HEK293 (cell line): Measurements from ENCODE around the gene CDIPT.

Experiments used
- CTCF ChIA-PET: fragments of 350-600 bp; formaldehyde crosslinking; extraction: SDS; loops from one replicate; lab custom pipeline; 2021; ENCODE audit warnings: antibody characterized with exemption; lab: Yijun Ruan, JAX
- POLR2A ChIA-PET: fragments of 300-600 bp; formaldehyde crosslinking; extraction: SDS; loops from one replicate; lab custom pipeline; 2020; ENCODE audit warnings: antibody characterized with exemption, inconsistent platforms; lab: Yijun Ruan, JAX
- H3K27ac ChIP-seq: fragments of 200-500 bp; sonication (Bioruptor generic); 2 replicates; pipeline ENCODE4 v1.5.1; 2014; ENCODE audit warnings: low read depth, low read length, control low read depth, inconsistent platforms; ENCODE audit errors: extremely low read depth
- H3K36me3 ChIP-seq, 2 experiments: fragments of 200-500 bp in 1 of 2; sonication (Bioruptor generic) in 1 of 2; 1 replicate in 1 of 2; 2 replicates in 1 of 2; pipeline ENCODE4 v1.5.1; 2014 to 2017; ENCODE audit warnings: inconsistent platforms in 2 of 2, low read length in 2 of 2; ENCODE audit not compliant: control insufficient read depth in 2 of 2, insufficient read depth in 1 of 2
- H3K4me1 ChIP-seq: fragments of 200-500 bp; sonication (Bioruptor generic); 2 replicates; pipeline ENCODE4 v1.5.1; 2014; ENCODE audit warnings: mild to moderate bottlenecking, low read length, inconsistent platforms; ENCODE audit not compliant: control insufficient read depth, insufficient read depth
- H3K4me3 ChIP-seq: 2 replicates; pipeline ENCODE4 v1.5.1; 2011; ENCODE audit warnings: low read depth, mild to moderate bottlenecking, control low read depth, low read length, moderate library complexity
- H3K9me3 ChIP-seq: fragments of 200-500 bp; sonication (Bioruptor generic); 2 replicates; pipeline ENCODE4 v1.5.1; 2014; ENCODE audit warnings: low read depth, low read length, inconsistent platforms; ENCODE audit not compliant: control insufficient read depth, insufficient read depth
- CTCF ChIP-seq: fragments of 450-650 bp; formaldehyde crosslinking; IDR thresholded peaks from 2 replicates; pipeline ENCODE4 v1.5.1; 2016; ENCODE audit warnings: missing biosample characterization, missing genetic modification characterization
- GLI4 ChIP-seq: fragments of 450-650 bp; formaldehyde crosslinking; IDR thresholded peaks from 2 replicates; pipeline ENCODE4 v1.5.1; 2016; ENCODE audit warnings: missing biosample characterization, missing genetic modification characterization
- GLIS1 ChIP-seq: fragments of 450-650 bp; formaldehyde crosslinking; IDR thresholded peaks from 2 replicates; pipeline ENCODE4 v1.5.1; 2016; ENCODE audit warnings: missing biosample characterization, missing genetic modification characterization
- HIC1 ChIP-seq: fragments of 450-650 bp; formaldehyde crosslinking; IDR thresholded peaks from 2 replicates; pipeline ENCODE4 v1.5.1; 2016; ENCODE audit warnings: missing biosample characterization, missing genetic modification characterization
- INSM2 ChIP-seq: fragments of 450-650 bp; formaldehyde crosslinking; IDR thresholded peaks from 2 replicates; pipeline ENCODE4 v1.5.1; 2016; ENCODE audit warnings: missing biosample characterization, missing genetic modification characterization
- KLF10 ChIP-seq: fragments of 450-650 bp; IDR thresholded peaks from 2 replicates; pipeline ENCODE4 v1.5.1; 2018; ENCODE audit warnings: missing biosample characterization, mild to moderate bottlenecking, missing genetic modification characterization
- REST ChIP-seq: fragments of 450-650 bp; formaldehyde crosslinking; IDR thresholded peaks from 2 replicates; pipeline ENCODE4 v1.5.1; 2016; ENCODE audit warnings: missing biosample characterization, missing genetic modification characterization
- SALL2 ChIP-seq: fragments of 450-650 bp; formaldehyde crosslinking; IDR thresholded peaks from 2 replicates; pipeline ENCODE4 v1.5.0; 2017; ENCODE audit warnings: missing biosample characterization, mild to moderate bottlenecking, missing genetic modification characterization, borderline replicate concordance
- SCRT1 ChIP-seq: fragments of 450-650 bp; formaldehyde crosslinking; IDR thresholded peaks from 2 replicates; pipeline ENCODE4 v1.5.1; 2016; ENCODE audit warnings: missing biosample characterization, missing genetic modification characterization, borderline replicate concordance
- SP2 ChIP-seq: fragments of 450-650 bp; formaldehyde crosslinking; IDR thresholded peaks from 2 replicates; pipeline ENCODE4 v1.5.1; 2016; ENCODE audit warnings: missing biosample characterization, missing genetic modification characterization
- TCF7L2 ChIP-seq: IDR thresholded peaks from 2 replicates; pipeline ENCODE4 v1.6.1; 2011; ENCODE audit warnings: low read depth, mild to moderate bottlenecking, inconsistent platforms, low read length, moderate library complexity, borderline replicate concordance
- ZNF174 ChIP-seq: fragments of 450-650 bp; formaldehyde crosslinking; IDR thresholded peaks from 2 replicates; pipeline ENCODE4 v1.5.0; 2017; ENCODE audit warnings: missing biosample characterization, mild to moderate bottlenecking, missing genetic modification characterization
- ZNF223 ChIP-seq: fragments of 450-650 bp; formaldehyde crosslinking; IDR thresholded peaks from 2 replicates; pipeline ENCODE4 v1.5.1; 2016; ENCODE audit warnings: missing biosample characterization, missing genetic modification characterization
- ZNF449 ChIP-seq: fragments of 450-650 bp; formaldehyde crosslinking; IDR thresholded peaks from 2 replicates; pipeline ENCODE4 v1.5.1; 2017; ENCODE audit warnings: missing biosample characterization, mild to moderate bottlenecking, missing genetic modification characterization, moderate library complexity
- ZNF555 ChIP-seq: fragments of 450-650 bp; formaldehyde crosslinking; conservative IDR thresholded peaks from 2 replicates; pipeline ENCODE4 v1.5.1; 2017; ENCODE audit warnings: missing biosample characterization, mild to moderate bottlenecking, missing genetic modification characterization, inconsistent platforms
- ZNF624 ChIP-seq: fragments of 450-650 bp; formaldehyde crosslinking; IDR thresholded peaks from 2 replicates; pipeline ENCODE4 v1.5.1; 2017; ENCODE audit warnings: missing biosample characterization, missing genetic modification characterization
- ZNF664 ChIP-seq: fragments of 450-650 bp; formaldehyde crosslinking; IDR thresholded peaks from 2 replicates; pipeline ENCODE4 v1.5.1; 2016; ENCODE audit warnings: missing biosample characterization, missing genetic modification characterization
- ZNF843 ChIP-seq: fragments of 450-650 bp; formaldehyde crosslinking; IDR thresholded peaks from 2 replicates; pipeline ENCODE4 v1.5.1; 2016; ENCODE audit warnings: missing biosample characterization, missing genetic modification characterization
- ZSCAN30 ChIP-seq: fragments of 450-650 bp; IDR thresholded peaks from 2 replicates; pipeline ENCODE4 v1.5.1; 2018; ENCODE audit warnings: missing biosample characterization, mild to moderate bottlenecking, missing genetic modification characterization, moderate library complexity
- ZSCAN5A ChIP-seq: fragments of 450-650 bp; formaldehyde crosslinking; IDR thresholded peaks from 2 replicates; pipeline ENCODE4 v1.5.1; 2016; ENCODE audit warnings: missing biosample characterization, missing genetic modification characterization

CDIPT gene

GRCh38 chr16:29862884-29863668 is at the start of gene CDIPT:
CDIPT (minus strand) TSS chr16:29863226; CDS start chr16:29862857, 369 bp downstream.
- H3K9me3 ChIP-seq: no peaks in the 10 kb centered on the region
- POLR2A ChIA-PET: interaction anchor here (0.6 to 1.9 kb wide), 6 partner anchors 9 to 98 kb away, joined by 3 to 7 read pairs (median 4); partner anchors contain the start of genes SEZ6L2 and TMEM219
- H3K36me3 ChIP-seq: peaks cover 4 to 34% of the 10 kb centered on the region in 2 experiments; a peak in 2 of 3 replicates
- peak within 1 kb of the TSS; percentile 95 for H3K4me3 ChIP-seq
- peak within 1 kb of the TSS; percentile 93 for H3K27ac ChIP-seq
- CTCF ChIA-PET: interaction anchor here (0.6 to 2.0 kb wide), 4 partner anchors 10 to 78 kb away, joined by 3 to 7 read pairs (median 4); no protein-coding TSS in a partner anchor
- H3K4me1 ChIP-seq: no peaks in the 10 kb centered on the region
- TF ChIP-seq ZNF555 (tag by site-specific recombination) (no peak), HIC1 (tag by site-specific recombination) (no peak), GLI4 (tag by site-specific recombination) (no peak), ZSCAN5A (tag by site-specific recombination) (peak; percentile 77; the same call in 1 of the 2 replicates), ZNF624 (no peak), SP2 (tag by site-specific recombination) (peak; percentile 71), ZNF843 (0 out of 2 replicates have a peak, but pooled peaks have one; percentile 49), SCRT1 (tag by site-specific recombination) (peak; percentile 21; the same call in 1 of the 2 replicates), REST (peak; percentile 38), ZSCAN30 (tag by site-specific recombination) (peak; percentile 74), ZNF174 (tag by site-specific recombination) (peak; percentile 80; the same call in 1 of the 2 replicates), GLIS1 (tag by site-specific recombination) (peak; percentile 61; the same call in 1 of the 2 replicates), SALL2 (tag by site-specific recombination) (peak; percentile 66; the same call in 1 of the 2 replicates), ZNF664 (tag by site-specific recombination) (0 out of 2 replicates have a peak, but pooled peaks have one; percentile 33), INSM2 (tag by site-specific recombination) (peak; percentile 13), TCF7L2 (peak; percentile 75), ZNF449 (0 out of 2 replicates have a peak, but pooled peaks have one; percentile 7), KLF10 (tag by site-specific recombination) (peak; percentile 81), CTCF (peak; percentile 95), ZNF223 (tag by site-specific recombination) (no peak)
